Purkinje cell (primary cell): ENCODE data around the gene KLRG1. TPM values are rescaled to one million over a fixed set of nuclear protein-coding genes. Genes with fewer than 3 reads are reported as not detected.

Experiments
- polyA plus RNA-seq: library from polyadenylated mRNA; unstranded; fragments of >200 nt; fragmentation: Nextera tagmentation; gene quantifications from 2 replicates; pipeline ENCODE4 v1.2.1, GENCODE V29; 2014

Gene KLRG1
- 2.8 and 11.9 TPM in 2 replicates for polyA plus RNA-seq

GRCh38 chr12:8989413-8989812, at the start of gene KLRG1:
KLRG1 (plus strand) TSS chr12:8989546; CDS start chr12:8989636, 90 bp downstream.

DNA sequence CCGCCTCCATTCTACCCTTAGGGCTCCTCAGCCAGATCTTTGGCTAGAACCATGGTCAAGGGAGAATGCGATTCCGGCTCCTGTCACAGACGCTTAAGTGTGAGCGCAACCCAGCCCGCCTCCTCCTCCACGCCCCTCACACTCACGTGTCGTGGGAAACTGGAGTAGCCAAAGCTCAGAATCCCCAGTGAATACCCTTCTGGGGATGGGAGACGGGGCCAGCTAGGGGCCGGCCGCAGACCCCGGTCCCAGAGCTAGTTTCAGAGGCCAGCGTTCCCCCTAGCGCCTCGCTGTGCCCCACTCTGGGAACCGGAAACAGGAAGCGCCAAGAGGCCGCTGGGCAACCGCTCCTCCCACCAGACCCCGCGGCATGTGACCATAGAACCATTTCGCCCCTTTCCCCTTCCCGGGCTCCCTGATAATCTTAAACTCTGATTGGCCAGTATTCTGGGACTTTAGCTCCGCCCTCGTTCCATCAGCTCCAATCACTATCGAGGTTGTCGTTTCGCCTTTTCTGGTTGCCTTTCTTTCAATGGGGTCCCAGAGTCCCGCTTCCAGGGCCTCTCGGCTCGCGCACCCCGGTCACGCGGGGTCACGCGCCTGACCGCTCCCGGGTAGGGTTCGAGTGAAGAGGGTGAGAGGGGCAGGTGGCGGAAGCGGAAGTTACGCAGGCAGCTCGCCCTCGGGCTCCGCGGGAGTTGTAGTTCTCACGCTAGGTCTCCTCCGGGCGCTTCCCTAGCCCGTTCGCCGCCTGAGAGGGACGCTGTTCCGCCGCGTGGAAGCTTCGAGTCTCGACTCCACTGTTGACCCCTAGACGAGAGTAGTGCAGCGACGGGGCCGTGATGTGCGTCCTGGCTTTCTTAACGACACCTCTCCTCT, 39.8 kb upstream of the KLRG1 start, which contains the start of gene M6PR:
M6PR (minus strand) TSS at position 304 of the 879 bp plus-strand sequence. CDS start 3,241 bp downstream, outside the sequence.

Other genes starting within 250 kb of the KLRG1 start
- gene A2ML1, start 166.9 kb upstream of the KLRG1 start, polyA plus RNA-seq: 0.07 TPM in 1 of 2 replicates, not detected in the other
- 4.8 and 4.9 TPM in 2 replicates for gene PHC1, start 75.0 kb upstream of the KLRG1 start, polyA plus RNA-seq
- 81.7 and 85.7 TPM in 2 replicates for gene M6PR, start 39.9 kb upstream of the KLRG1 start, polyA plus RNA-seq
- 11.0 and 11.1 TPM in 2 replicates for gene A2M, start 126.4 kb downstream of the KLRG1 start, polyA plus RNA-seq
- gene PZP, start 218.8 kb downstream of the KLRG1 start, polyA plus RNA-seq: 3.2 TPM in 1 of 2 replicates, not detected in the other